RWPE2 (cell line): ENCODE results near the gene DSCAM.

Experiments used
- ATAC-seq: fragments of 200-7000 bp; cut with Tn5 transposase; 3 replicates; pipeline ENCODE4 v1.9.1; 2021; ENCODE audit warnings: low read depth
- DNase-seq: peaks from one replicate; pipeline ENCODE4 v3.0.0-alpha.2; 2020; ENCODE audit warnings: low spot score
- H3K27ac ChIP-seq: fragments of 450-650 bp; 2 replicates; pipeline ENCODE4 v1.5.1; 2017; ENCODE audit warnings: mild to moderate bottlenecking; ENCODE audit not compliant: poor library complexity, severe bottlenecking
- H3K27me3 ChIP-seq: fragments of 250-450 bp; sonication (Bioruptor Pico); 2 replicates; pipeline ENCODE4 v1.5.1; 2021; ENCODE audit warnings: mild to moderate bottlenecking, moderate library complexity; ENCODE audit not compliant: insufficient read depth, poor library complexity, severe bottlenecking
- H3K36me3 ChIP-seq: fragments of 250-450 bp; sonication (Bioruptor Pico); 2 replicates; pipeline ENCODE4 v1.5.1; 2020; ENCODE audit warnings: low read depth, mild to moderate bottlenecking, moderate library complexity
- H3K4me1 ChIP-seq: fragments of 250-450 bp; sonication (Bioruptor Pico); 2 replicates; pipeline ENCODE4 v1.5.1; 2021; ENCODE audit warnings: mild to moderate bottlenecking, moderate library complexity; ENCODE audit not compliant: insufficient read depth, poor library complexity, severe bottlenecking
- H3K4me3 ChIP-seq: fragments of 250-450 bp; sonication (Bioruptor Pico); 2 replicates; pipeline ENCODE4 v1.5.1; 2021; ENCODE audit warnings: mild to moderate bottlenecking, moderate library complexity; ENCODE audit not compliant: severe bottlenecking
- H3K9me3 ChIP-seq: fragments of 250-450 bp; sonication (Bioruptor Pico); 2 replicates; pipeline ENCODE4 v1.5.1; 2021; ENCODE audit warnings: mild to moderate bottlenecking, moderate library complexity; ENCODE audit not compliant: severe bottlenecking
- TF ChIP-seq, protein P1 (sequence below): fragments of 450-650 bp; IDR thresholded peaks from one replicate; pipeline ENCODE4 v1.5.1; 2017; ENCODE audit warnings: mild to moderate bottlenecking, moderate library complexity; ENCODE audit not compliant: poor library complexity, severe bottlenecking

DSCAM gene

DNA sequence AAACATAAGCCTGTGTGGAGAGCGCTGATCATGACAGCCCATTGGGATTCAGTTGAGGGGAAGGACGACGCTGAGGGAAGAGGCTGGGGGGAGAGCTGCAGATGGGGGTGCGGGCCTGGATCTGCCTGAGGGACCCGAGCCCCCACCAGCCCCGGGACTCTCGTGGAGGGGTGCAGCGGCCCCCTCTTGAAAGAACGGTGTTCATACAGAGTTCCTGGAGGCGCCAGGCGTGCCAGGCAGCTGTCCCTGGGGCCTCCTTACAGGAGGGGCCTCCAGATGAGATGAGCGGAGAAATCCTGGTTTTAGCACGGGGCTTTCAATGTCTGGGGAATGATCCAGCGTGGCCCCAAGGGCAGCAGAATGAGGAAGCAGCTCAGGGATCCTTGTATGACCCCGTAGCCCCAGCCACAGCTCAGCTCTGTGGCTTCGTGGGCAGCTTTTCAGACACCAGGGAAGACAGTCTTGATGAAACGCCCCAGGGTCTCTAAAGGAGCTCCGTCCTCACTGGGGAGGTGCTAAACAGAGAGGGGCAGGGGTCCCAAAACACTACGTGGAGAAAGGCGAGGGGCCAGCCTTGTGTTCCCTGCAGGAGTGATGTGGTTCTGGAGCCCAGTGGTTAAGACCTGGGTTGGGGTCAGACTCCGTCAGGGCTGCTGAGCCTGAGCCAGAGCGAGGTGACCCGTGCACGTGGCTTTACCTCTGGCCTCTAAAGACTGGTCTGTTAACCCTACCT, 7.2 kb upstream of the DSCAM start:
- no peak overlapping the region for H3K27ac ChIP-seq
- H3K4me3 ChIP-seq, result no peak overlapping the region
- H3K36me3 ChIP-seq, result no peaks in the 10 kb centered on the region
- no peaks in the 10 kb centered on the region for H3K4me1 ChIP-seq
- H3K9me3 ChIP-seq, result no peaks in the 10 kb centered on the region
- no peaks in the 10 kb centered on the region for H3K27me3 ChIP-seq
- ATAC-seq (no peak), DNase-seq (no peak)
- TF ChIP-seq, protein P1, sequence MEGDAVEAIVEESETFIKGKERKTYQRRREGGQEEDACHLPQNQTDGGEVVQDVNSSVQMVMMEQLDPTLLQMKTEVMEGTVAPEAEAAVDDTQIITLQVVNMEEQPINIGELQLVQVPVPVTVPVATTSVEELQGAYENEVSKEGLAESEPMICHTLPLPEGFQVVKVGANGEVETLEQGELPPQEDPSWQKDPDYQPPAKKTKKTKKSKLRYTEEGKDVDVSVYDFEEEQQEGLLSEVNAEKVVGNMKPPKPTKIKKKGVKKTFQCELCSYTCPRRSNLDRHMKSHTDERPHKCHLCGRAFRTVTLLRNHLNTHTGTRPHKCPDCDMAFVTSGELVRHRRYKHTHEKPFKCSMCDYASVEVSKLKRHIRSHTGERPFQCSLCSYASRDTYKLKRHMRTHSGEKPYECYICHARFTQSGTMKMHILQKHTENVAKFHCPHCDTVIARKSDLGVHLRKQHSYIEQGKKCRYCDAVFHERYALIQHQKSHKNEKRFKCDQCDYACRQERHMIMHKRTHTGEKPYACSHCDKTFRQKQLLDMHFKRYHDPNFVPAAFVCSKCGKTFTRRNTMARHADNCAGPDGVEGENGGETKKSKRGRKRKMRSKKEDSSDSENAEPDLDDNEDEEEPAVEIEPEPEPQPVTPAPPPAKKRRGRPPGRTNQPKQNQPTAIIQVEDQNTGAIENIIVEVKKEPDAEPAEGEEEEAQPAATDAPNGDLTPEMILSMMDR, result no peak

DNA sequence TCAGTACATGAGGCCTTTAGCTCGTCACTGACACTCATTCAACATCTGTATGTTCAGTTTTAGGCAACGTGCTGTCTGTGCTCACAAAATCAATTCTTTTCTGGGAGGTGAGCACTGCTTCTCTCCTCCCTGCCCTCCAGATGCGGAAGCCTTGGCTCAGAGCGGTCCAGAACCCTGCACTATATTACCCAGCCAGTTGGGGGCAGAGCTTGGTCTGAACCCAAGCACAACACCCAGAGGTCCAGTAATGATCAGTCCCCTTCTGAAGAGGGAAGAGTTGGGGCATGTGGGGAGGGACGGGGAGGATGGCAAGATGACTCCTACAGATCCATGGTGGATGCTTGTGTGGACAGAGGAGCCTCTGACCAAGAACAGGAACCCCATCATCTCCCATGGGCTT, 5.6 kb upstream of the DSCAM start:
- DNase-seq (no peak), ATAC-seq (no peak)
- TF ChIP-seq, protein P1, result no peak

DNA sequence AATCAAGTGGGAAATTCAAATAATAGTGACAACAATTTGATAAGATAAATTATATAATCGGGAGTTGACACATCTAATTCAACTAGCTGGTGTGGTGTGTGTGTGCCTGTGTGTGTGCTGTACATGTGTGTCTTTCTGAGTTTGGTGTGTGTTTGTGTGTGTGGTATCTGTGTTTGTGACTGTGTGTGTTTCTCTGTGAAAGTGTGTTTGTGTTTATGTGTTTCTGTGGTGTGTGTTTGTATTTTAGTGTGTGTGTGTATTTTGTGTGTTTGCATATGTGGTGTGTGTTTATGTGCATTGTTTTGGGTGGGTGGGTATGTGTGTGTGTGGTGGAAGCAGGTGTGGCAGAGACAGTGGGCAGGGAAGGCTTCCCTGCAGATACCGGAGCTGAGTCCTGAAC, 4.8 kb upstream of the DSCAM start:
- ATAC-seq, result no peak
- no peak overlapping the region for H3K27ac ChIP-seq

More for the DNA sequence above, 5.6 kb upstream of the DSCAM start:
- Histone ChIP-seq H3K4me1 (peaks cover 3% of the 10 kb centered on the region), H3K27me3 (no peaks in the 10 kb centered on the region), H3K36me3 (no peaks in the 10 kb centered on the region), H3K9me3 (no peaks in the 10 kb centered on the region), H3K27ac (no peak overlapping the region), H3K4me3 (no peak overlapping the region)

DNA sequence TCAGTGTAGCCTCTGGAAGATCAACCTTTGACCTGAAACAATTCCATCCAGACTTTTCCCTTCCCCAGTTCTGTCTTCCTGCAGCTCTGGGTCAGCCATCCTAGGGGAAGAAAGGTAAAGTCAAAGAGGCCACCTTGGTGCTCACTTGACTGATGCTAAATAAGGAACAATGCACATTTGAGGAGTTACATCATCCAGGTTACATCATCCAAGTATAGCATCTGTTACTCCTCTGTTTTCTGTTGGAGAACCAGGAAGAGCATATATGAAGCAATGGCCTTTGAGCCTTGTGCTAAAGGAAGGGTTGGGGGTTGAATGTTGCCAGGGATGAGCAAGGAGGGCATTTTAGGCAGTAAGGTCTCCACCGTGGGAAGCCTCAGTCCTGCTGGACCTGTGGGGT, 3.1 kb upstream of the DSCAM start:
- TF ChIP-seq, protein P1, result no peak
- H3K27ac ChIP-seq, result no peak overlapping the region
- ATAC-seq (no peak), DNase-seq (no peak)
- H3K36me3 ChIP-seq, result no peaks in the 10 kb centered on the region
- H3K4me3 ChIP-seq, result no peak overlapping the region
- peaks cover 3% of the 10 kb centered on the region for H3K27me3 ChIP-seq
- no peaks in the 10 kb centered on the region for H3K9me3 ChIP-seq
- H3K4me1 ChIP-seq, result peaks cover 20% of the 10 kb centered on the region

More for the DNA sequence above, 4.8 kb upstream of the DSCAM start:
- H3K4me3 ChIP-seq, result no peak overlapping the region
- peaks cover 3% of the 10 kb centered on the region for H3K27me3 ChIP-seq
- no peaks in the 10 kb centered on the region for H3K9me3 ChIP-seq
- DNase-seq, result no peak
- peaks cover 9% of the 10 kb centered on the region for H3K4me1 ChIP-seq
- no peaks in the 10 kb centered on the region for H3K36me3 ChIP-seq
- TF ChIP-seq, protein P1, result no peak

DNA sequence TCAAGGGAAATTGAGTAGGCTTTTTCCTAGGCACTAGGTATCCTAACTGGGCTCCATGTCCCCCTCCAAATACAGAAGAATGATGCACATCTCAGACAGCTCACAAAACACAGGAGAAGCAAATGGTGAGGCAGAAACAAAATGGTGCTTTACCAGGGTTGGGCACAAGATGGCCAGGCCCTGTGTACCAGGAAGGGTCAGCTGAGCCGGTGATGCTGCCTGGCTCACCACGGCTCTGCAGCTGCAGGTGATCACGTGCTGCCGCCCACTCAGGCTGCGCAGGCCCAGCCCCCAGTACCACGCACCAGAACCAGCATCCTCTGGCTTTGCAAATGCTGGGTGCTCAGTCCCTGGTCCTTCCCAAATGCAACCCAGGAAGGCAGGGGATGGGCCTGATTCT, 993 bp upstream of the DSCAM start:
- peaks cover 30% of the 10 kb centered on the region for H3K4me1 ChIP-seq
- H3K27ac ChIP-seq, result no peak overlapping the region
- ATAC-seq (no peak), DNase-seq (no peak)
- no peaks in the 10 kb centered on the region for H3K9me3 ChIP-seq
- no peak overlapping the region for H3K4me3 ChIP-seq
- H3K36me3 ChIP-seq, result no peaks in the 10 kb centered on the region
- peaks cover 3% of the 10 kb centered on the region for H3K27me3 ChIP-seq
- TF ChIP-seq, protein P1, result no peak
